Natural killer cell treated with Interleukin-12 subunit alpha and Interleukin-12 subunit beta and Interleukin-15 and Interleukin-18, amount 100 ng/mL, for 72 hours (primary cell): Measurements from ENCODE around the gene PARL. TPM values are rescaled to one million over a fixed set of nuclear protein-coding genes. Genes with fewer than 3 reads are reported as not detected.

Experiments
- ATAC-seq, 2 donors: fragments of 150-1000 bp; cut with Tn5 transposase in 1 of 2; sonication (Bioruptor Pico), chemical (Tn5 transposase) in 1 of 2; 2 replicates each; pipeline ENCODE4 v1.10.0; 2021
- DNase-seq: peaks from one replicate; pipeline ENCODE4 v3.0.0; 2022; ENCODE audit warnings: low spot score
- H3K27ac Mint-ChIP-seq, 2 donors: 1 replicate in 1 of 2; 2 replicates in 1 of 2; pipeline ENCODE4 v1.8.0; 2022; ENCODE audit warnings: mixed read lengths in 2 of 2, mild to moderate bottlenecking in 1 of 2, moderate library complexity in 1 of 2
- H3K27me3 Mint-ChIP-seq, 2 donors: 1 replicate in 1 of 2; 2 replicates in 1 of 2; pipeline ENCODE4 v1.8.0; 2022; ENCODE audit warnings: mixed read lengths in 2 of 2
- H3K36me3 Mint-ChIP-seq: one replicate; pipeline ENCODE4 v1.8.0; 2022; ENCODE audit warnings: mixed read lengths
- H3K4me1 Mint-ChIP-seq, 2 donors: 1 replicate in 1 of 2; 2 replicates in 1 of 2; pipeline ENCODE4 v1.8.0; 2022; ENCODE audit warnings: low read depth in 2 of 2, mixed read lengths in 2 of 2, mild to moderate bottlenecking in 1 of 2
- H3K4me3 Mint-ChIP-seq: one replicate; pipeline ENCODE4 v1.8.0; 2022; ENCODE audit warnings: mixed read lengths
- H3K9me3 Mint-ChIP-seq: 2 replicates; pipeline ENCODE4 v1.8.0; 2022; ENCODE audit warnings: mixed read lengths
- total RNA-seq, 2 donors: library from RNA; stranded (reverse); gene quantifications; one replicate each; pipeline ENCODE4 v1.2.3, GENCODE V29; 2022

Gene PARL
- total RNA-seq, 2 donors from 2014 or later = 79.3 to 98.7 TPM

DNA sequence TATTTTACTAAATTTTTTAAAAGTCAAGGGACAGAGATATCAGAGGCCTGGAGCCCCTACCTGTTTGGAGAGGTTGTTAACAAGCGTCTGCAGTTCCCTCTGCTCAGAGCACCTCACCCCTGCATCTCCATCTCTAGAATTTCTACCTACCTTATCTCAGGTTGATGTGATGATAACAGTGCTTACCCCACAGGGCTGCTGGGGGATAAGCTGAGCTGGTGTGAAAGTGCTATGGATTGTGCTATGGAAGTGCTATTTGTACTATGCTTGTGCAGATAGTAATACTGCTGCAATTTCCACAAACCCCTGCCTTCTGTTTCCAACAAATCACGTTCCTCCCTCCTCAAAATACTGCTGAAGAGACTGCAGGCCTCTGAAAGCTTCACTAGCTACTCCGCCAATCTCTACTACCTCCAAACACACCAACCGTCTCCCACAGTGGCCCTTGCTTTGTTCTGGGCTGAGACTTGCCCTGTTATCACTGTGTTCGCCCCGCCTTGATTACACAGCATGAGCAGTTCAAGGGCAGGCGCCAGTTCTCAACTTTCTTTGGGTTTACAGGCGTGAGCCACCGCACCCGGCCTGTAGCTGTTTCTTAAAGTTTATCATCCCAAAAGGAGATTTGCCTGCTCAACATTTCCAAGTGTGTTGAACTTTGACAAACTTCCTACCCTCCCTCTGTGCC, 28.4 kb upstream of the PARL start:
- peaks cover 4 to 8% of the 10 kb centered on the region in 2 donors for H3K27me3 Mint-ChIP-seq

DNA sequence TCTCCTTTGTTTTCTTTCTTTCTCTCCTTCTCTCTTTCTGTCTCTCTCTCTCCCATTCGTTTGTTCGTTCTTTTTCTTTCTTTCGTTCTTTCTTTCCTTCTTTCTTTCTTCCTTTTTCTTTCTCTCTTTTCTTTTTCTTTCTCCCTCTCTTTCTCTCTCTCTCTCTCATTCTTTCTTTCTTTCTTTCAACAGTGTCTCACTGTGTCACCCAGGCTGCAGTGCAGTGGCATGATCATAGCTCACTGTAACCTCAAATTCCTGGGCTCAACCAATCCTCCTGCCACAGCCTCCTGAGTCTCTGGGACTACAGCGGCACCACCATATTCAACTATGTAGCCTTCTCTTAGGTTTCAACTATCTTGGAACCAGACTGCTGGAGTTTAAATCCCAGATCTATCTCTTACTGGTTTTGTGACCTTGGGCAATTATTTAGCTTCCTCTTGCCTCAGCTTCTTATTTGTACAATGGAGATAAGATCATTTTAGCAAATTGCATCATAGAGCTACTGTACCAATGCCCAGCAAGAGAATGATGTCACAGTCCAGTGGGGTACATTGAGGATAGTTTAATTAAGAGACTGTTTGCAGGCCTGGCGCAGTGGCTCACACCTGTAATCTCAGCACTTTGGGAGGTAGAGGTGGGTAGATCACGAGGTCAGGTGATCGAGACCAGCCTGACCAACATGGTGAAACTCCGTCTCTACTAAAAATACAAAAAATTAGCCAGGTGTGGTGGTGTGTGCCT, 27.3 kb upstream of the PARL start:
- Mint-ChIP-seq H3K9me3 (no peaks in the 10 kb centered on the region), H3K36me3 (no peaks in the 10 kb centered on the region), H3K4me1 (no peaks in the 10 kb centered on the region), H3K4me3 (no peak overlapping the region), H3K27me3 (peaks cover 4 to 8% of the 10 kb centered on the region in 2 donors), H3K27ac (no peak overlapping the region)
- ATAC-seq (no peak), DNase-seq (no peak)

More for the DNA sequence above, 28.4 kb upstream of the PARL start:
- Mint-ChIP-seq H3K4me1 (no peaks in the 10 kb centered on the region), H3K4me3 (no peak overlapping the region), H3K27ac (no peak overlapping the region), H3K9me3 (no peaks in the 10 kb centered on the region), H3K36me3 (no peaks in the 10 kb centered on the region)
- ATAC-seq (no peak), DNase-seq (no peak)

DNA sequence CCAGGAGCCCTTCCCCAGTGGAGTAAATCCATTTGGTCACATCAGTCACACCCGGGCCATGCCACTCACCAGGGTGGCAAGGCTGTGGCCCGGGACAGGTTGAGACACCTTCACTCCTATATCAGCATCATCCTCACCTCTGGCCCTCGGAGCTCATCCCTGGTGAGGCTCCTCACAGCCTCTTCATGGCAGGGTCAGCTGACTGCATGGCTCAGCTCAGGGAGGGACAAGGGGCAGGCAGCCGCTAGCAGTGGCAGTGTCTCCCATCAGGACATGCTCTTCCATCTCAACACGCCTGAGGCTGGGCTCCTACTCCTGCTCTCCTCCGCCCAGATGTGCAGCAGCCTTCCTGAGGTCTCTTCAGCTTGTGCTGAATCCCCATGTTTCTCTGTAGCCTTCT, 26.4 kb upstream of the PARL start:
- no peaks in the 10 kb centered on the region for H3K4me1 Mint-ChIP-seq
- H3K27ac Mint-ChIP-seq = no peak overlapping the region
- no peaks in the 10 kb centered on the region for H3K36me3 Mint-ChIP-seq
- no peak overlapping the region for H3K4me3 Mint-ChIP-seq
- DNase-seq = no peak
- ATAC-seq = peak in 1 of 2 donors; percentile 30
- no peaks in the 10 kb centered on the region for H3K9me3 Mint-ChIP-seq
- H3K27me3 Mint-ChIP-seq = peaks cover 4 to 8% of the 10 kb centered on the region in 2 donors

DNA sequence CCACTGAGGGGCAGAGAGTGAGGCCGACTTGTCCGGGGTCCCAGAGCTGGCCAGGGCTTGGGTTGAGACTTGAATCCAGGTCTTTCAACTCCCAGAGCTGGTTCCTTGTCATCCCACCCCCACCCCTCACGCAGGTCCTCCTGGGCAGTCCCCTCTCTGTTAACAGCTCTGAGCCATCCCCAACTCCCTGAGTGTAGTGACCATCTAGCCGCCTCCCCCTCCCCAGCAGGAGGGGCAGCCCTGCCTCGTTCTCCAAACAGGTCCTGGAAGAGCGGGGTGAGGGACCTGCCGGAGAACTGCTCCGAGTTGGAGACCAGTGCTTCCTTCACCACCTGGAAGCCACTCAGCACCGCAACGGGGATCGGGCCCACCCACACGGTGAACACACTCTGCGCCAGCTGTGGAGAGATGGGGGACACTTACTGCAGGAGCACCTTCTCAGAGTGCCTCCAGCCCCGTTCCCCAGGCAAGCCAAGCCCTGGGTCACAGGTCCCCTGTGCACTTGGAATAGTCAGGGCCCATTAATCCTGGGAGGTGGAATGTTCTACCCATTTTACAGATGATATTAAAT, 24.4 kb upstream of the PARL start:
- H3K4me3 Mint-ChIP-seq = no peak overlapping the region
- no peaks in the 10 kb centered on the region for H3K4me1 Mint-ChIP-seq
- peaks cover 4 to 8% of the 10 kb centered on the region in 2 donors for H3K27me3 Mint-ChIP-seq
- no peaks in the 10 kb centered on the region for H3K36me3 Mint-ChIP-seq
- DNase-seq (no peak), ATAC-seq (no peak)
- no peak overlapping the region for H3K27ac Mint-ChIP-seq
- no peaks in the 10 kb centered on the region for H3K9me3 Mint-ChIP-seq

DNA sequence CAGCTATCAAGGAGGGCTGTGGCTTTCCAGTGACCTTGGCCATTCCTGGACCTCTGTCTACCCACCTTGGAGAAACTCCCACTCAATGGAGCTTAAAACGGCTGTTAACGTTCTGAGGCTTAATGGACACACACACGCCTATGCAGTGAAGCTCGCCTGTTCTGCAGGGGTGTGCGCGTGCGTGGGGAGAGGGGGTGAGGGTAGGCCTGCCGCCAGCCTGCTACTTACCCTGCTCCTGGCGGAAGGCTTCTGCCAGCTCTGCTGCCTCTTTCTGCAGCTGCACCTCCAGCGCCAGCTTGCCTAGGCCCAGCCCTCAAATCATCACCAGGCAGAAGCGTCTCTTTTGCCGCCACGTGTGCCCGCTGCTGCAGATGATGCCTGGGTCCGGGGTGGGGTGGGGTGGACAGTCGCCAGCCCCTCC, 23.2 kb upstream of the PARL start:
- Mint-ChIP-seq H3K9me3 (no peaks in the 10 kb centered on the region), H3K27me3 (peaks cover 4 to 8% of the 10 kb centered on the region in 2 donors), H3K4me3 (no peak overlapping the region), H3K27ac (no peak overlapping the region), H3K36me3 (no peaks in the 10 kb centered on the region), H3K4me1 (no peaks in the 10 kb centered on the region)
- no peak for DNase-seq
- ATAC-seq = no peak

DNA sequence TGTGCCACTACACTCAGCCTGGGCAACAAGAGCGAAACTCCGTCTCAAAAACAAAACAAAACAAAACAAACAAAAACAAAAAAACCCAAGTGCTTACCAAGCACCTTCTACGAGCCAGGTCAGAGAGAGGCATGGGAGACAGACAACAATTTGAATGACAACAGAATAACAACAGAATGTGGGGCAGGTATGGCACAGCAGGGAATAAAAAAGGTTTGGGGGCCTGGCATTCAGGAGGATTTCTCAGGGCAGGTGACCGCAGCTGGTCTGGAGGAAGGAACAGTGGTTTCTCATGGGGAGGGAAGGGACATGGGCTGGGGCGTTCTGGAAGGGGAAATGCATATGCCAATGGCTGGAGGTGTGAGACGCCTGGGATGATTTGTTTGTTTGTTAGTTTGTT, 22.5 kb upstream of the PARL start:
- no peak for DNase-seq
- ATAC-seq = no peak
- no peaks in the 10 kb centered on the region for H3K36me3 Mint-ChIP-seq
- H3K4me3 Mint-ChIP-seq = no peak overlapping the region
- H3K27ac Mint-ChIP-seq = no peak overlapping the region
- H3K9me3 Mint-ChIP-seq = no peaks in the 10 kb centered on the region
- H3K27me3 Mint-ChIP-seq = peaks cover 4 to 8% of the 10 kb centered on the region in 2 donors
- H3K4me1 Mint-ChIP-seq = no peaks in the 10 kb centered on the region

DNA sequence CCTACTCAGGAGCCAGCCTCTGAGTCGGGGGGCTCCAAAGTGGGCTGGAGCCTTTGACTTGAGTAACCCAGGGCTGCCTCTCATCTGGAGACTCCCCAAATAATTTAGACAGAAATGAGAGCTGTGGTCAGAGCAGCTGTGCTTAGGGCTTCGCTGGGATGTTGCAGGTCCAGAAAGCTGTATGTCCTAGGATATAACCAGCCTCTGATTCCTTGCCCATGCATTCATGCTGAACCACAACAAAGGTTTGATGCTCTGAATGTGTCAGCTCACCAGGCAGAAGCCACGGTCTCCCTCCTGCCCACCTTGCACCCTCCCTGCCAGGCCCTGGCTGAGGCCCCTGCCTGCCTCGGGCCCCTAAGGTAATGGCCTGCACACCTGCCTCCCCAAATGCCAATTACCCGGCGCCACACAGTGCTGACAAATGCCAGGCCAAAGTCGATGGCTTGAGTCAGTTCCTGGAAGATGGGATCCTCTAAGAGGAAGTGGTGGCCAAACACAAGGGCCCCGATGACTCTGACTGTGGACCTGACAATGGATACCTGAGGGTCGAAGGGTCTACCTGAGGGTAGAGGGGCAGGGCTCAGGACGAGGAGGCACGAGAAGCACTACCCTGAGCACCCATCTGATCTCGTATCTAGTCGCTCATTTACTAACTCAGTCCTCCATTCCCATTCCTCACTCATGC, 21.7 kb upstream of the PARL start:
- Mint-ChIP-seq H3K36me3 (no peaks in the 10 kb centered on the region), H3K27ac (no peak overlapping the region), H3K27me3 (peaks cover 0 to under 1% of the 10 kb centered on the region in 2 donors), H3K4me3 (no peak overlapping the region), H3K4me1 (no peaks in the 10 kb centered on the region), H3K9me3 (no peaks in the 10 kb centered on the region)
- ATAC-seq = no peak
- DNase-seq = no peak

DNA sequence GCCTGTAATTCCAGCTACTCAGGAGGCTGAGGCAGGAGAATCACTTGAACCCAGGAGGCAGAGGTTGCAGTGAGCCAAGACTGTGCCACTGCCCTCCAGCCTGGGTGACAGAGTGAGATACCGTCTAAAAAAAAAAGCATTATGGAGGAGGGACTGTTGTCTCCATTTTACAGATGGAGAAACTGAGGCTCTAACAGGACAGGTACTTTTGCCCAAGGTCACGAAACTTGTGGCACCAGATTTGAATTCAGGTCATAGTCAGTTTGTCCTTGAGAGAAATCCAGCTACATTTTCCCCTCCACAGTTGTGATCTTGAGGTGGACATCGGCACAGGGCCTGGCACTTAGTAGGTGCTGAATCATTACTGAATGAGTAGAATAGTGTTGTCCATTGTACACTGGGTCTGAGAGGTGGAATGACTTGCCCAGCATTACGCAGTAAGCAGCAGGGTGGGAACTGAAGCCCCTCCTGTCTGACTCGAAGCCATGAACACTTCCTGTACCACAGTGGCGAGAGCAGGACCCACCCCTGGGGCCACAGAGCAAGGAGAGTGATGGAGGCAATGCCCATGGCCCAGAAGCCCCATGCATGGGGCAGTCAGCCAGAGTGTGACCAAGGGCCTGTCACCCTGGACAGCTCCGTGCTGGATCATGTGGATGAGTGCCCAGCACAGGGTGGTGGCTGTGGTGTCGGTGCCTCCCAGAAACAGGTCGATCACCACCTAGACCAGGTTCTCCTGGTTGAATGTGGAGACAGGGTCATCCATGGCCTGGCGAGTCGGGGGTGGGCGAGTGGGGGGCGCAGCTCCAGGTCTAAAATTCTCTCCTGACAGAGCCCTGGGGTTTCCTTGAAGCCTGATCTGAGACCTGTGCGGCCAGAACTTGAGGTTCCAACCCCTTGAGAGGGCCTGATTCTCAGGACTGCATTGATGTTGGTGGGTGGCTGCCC, 20.4 kb upstream of the PARL start:
- no peak overlapping the region for H3K27ac Mint-ChIP-seq
- no peak for DNase-seq
- H3K9me3 Mint-ChIP-seq = no peaks in the 10 kb centered on the region
- ATAC-seq = no peak
- peaks cover 3 to 5% of the 10 kb centered on the region in 2 donors for H3K27me3 Mint-ChIP-seq
- H3K36me3 Mint-ChIP-seq = no peaks in the 10 kb centered on the region
- H3K4me1 Mint-ChIP-seq = no peaks in the 10 kb centered on the region
- no peak overlapping the region for H3K4me3 Mint-ChIP-seq

DNA sequence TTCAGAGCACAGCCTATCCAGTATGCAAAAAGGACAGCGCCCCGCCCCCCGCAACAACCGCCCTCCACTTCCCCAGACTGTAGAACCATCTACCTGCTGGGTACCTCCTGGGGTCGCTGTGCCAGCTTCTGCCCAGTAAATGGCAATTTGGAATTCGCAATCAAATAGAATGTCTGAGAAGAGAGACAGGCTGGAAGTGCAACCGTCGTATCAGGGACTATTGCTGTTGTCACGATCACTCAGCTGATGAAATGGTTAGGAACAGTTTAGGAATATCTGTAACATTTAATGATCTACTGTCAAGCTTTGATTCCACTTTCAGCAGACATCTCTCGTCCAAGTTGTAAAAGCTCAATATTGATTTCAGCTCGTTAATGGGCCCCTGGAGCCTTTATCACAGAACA, 13.3 kb upstream of the PARL start:
- Mint-ChIP-seq H3K4me3 (no peak overlapping the region), H3K27ac (no peak overlapping the region), H3K9me3 (no peaks in the 10 kb centered on the region), H3K4me1 (no peaks in the 10 kb centered on the region), H3K36me3 (no peaks in the 10 kb centered on the region), H3K27me3 (peaks cover 7 to 10% of the 10 kb centered on the region in 2 donors)
- ATAC-seq (no peak), DNase-seq (no peak)

DNA sequence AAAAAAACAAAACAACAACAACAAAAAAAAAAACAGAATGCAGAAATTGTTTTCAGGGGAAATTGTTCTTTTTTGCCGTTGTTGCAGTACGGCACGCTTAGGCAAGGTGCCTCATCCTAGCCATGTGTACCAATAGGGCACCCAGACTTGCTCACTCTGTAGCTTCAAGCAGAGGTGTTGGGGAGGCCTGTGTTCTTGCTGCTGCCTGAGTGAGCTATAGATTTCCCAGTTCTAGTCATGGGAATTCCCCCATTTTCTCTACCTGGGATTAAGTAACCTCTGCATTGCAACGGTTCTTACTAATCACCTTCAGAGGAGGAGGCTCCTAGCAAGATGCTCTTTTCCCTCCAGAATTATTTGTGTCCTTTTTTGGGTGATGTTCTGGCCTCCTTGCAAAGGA, 12.9 kb upstream of the PARL start:
- no peak overlapping the region for H3K4me3 Mint-ChIP-seq
- ATAC-seq = peak in 1 of 2 donors; percentile 60

DNA sequence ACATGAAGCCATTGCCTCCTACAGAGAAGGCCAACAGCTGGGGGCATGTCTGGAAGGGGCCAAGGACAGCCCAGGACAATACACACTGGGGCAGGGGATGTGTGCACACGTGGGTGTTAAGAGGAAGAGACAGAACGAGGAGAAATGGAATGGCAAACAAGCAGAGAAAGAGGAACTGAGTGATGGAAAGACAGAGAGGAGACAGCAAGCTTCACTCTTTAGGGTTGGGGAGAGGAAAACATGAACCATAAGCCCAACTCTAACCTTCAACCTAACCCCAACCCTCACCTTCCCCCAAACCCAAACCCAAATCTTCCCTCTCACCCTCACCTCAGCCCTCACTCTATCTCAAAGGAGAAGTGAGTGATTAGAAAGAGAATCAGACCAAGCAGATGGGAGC, 11.9 kb upstream of the PARL start:
- Mint-ChIP-seq H3K9me3 (no peaks in the 10 kb centered on the region), H3K4me3 (no peak overlapping the region), H3K27ac (no peak overlapping the region), H3K27me3 (peaks cover 7 to 15% of the 10 kb centered on the region in 2 donors), H3K36me3 (no peaks in the 10 kb centered on the region), H3K4me1 (no peaks in the 10 kb centered on the region)
- ATAC-seq (no peak), DNase-seq (no peak)

More for the DNA sequence above, 12.9 kb upstream of the PARL start:
- H3K9me3 Mint-ChIP-seq = no peaks in the 10 kb centered on the region
- peaks cover 7 to 14% of the 10 kb centered on the region in 2 donors for H3K27me3 Mint-ChIP-seq
- no peaks in the 10 kb centered on the region for H3K36me3 Mint-ChIP-seq
- no peak for DNase-seq
- H3K27ac Mint-ChIP-seq = no peak overlapping the region
- H3K4me1 Mint-ChIP-seq = no peaks in the 10 kb centered on the region

DNA sequence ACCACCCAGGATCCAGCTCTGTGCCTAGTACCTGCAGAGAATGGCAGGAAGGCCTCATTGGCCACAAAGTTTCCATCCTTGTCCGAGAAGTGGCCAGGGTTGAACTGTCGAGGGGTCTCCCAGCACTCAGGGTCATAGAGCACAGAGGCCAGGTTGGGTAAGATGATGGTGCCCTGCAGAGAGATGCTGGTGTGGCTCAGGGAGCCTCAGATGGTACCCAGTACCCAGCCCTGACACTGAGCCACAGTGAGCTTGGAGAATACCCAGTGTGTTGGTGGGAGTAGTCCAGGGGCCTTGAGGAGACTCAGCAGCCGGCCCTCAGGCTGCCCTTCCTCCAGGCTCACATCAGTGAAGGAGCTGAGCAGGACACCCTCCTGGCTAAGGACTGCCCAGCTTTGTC, 11.5 kb upstream of the PARL start:
- ATAC-seq (no peak), DNase-seq (no peak)
- no peaks in the 10 kb centered on the region for H3K36me3 Mint-ChIP-seq
- H3K9me3 Mint-ChIP-seq = no peaks in the 10 kb centered on the region
- no peak overlapping the region for H3K4me3 Mint-ChIP-seq
- H3K27me3 Mint-ChIP-seq = peaks cover 7 to 15% of the 10 kb centered on the region in 2 donors
- no peak overlapping the region for H3K27ac Mint-ChIP-seq
- no peaks in the 10 kb centered on the region for H3K4me1 Mint-ChIP-seq

DNA sequence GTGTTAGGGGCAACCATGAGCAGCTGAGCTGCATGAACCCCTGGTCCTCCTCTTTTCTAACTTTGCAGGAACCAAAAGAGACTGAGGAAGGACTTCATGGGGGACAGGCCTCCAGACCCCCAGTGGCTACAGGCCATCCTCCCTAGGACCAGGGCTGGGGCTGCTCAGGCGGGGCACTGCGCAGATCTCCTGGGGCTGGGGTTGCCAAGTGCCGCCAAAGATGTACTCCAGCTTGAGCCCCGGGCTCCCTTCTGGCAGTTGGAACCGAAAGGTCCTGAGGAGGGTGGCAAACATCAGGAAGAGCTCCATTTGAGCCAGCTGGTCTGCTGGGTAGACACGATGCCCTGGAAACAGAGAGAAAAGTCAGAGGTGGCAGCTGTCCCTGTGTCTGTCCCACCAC, 11.1 kb upstream of the PARL start:
- no peak for ATAC-seq
- Mint-ChIP-seq H3K9me3 (no peaks in the 10 kb centered on the region), H3K36me3 (no peaks in the 10 kb centered on the region), H3K27me3 (peaks cover 7 to 15% of the 10 kb centered on the region in 2 donors), H3K4me3 (no peak overlapping the region), H3K27ac (no peak overlapping the region), H3K4me1 (no peaks in the 10 kb centered on the region)
- no peak for DNase-seq
